T1000 (cell line): Measurements from ENCODE around the gene IL17D.

ENCODE experiments used
- DNase-seq: peaks from one replicate; lab custom pipeline; 2025; ENCODE audit warnings: mixed read lengths; lab: John Stamatoyannopoulos, UW

IL17D gene

DNA sequence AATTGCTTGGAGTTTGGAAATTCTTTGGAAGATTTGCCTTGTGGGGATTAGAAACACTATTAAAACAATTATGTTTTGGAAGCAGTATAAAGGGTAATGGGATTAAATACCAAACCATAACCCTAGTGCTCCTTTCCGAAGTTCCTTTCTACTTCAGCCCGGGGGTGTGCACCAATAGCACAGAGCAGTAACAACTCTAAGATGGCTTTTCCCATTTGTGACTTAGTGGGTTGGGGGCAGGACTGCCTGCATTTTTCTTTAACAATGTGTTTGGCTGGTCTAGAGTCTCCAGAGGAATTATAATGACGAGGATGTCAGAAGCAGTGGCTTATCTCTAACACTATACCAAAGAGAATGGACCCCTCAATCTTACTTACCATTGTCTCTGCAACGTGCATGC is 11.9 kb upstream of the IL17D start:
- no peak for DNase-seq

DNA sequence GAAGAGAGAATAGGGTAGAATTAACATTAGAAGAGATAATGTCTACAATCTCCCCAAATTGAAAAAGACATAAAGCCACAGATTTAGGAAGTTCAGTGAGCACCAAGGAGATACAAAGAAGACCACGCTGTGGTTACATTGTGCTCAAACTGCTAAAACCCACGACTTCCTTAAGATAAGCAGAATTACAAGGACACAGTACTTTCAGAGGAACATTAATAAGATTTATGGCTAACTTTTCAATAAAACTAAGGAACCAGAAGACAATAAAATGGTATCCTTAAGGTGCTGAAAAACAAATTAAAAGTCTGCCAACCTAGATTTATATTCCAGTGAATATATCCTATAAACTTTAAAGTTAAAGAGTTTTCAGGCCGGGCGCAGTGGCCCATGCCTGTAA is 7.4 kb upstream of the IL17D start:
- no peak for DNase-seq

DNA sequence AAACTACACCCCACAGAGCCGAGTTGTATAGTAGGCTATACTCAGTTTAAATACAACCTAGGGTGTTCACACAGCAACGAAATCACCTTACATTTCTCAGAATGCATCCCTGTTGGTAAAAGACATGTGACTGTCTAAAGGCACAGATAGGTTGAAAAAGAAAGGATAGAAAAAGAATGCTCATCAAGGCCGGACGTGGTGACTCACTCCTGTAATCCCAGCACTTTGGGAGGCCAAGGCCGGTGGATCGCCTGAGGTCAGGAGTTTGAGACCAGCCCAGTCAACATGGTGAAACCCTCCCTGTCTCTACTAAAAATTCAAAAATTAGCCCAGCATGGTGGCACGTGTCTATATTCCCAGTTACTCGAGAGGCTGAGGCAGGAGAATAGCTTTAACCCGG is 3.8 kb upstream of the IL17D start:
- DNase-seq, result no peak

DNA sequence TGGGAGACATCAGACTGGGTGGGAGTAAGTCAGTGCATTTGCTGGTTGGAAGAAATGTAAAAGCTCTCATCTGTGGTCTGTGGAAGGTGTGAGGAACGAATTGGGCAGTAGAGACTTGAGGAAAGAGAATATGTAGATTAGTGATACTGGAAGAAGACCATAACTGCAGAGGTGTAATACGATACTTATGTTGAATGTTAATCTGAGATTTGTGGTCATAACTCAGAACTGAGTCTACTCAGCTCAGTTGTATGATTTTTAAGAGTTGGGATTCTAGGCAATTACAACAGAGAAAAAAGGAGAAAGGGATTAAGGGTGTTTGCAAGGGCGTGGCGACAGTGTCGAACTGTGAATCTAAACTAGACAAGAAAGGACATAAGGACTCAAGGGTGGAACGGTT is 3.2 kb upstream of the IL17D start:
- no peak for DNase-seq

DNA sequence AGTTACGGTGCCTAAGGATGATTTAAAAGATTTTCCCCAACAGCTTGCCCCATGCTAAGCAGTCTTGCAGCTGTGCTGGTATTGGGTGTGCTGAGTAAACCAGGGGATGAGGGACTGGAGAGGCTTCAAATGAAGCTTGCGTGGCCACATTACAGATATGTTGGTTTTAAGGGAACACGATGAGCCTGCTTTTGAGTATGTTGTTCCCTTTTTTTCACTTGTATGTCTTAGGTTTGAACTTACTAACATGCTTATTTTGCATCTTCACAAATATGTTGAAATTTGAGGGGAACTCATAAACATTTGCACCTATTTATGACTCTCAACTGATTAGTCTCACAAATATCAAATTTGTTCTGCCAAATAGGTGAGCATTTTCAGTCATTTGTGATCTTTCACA is 2.0 kb upstream of the IL17D start:
- DNase-seq, result no peak

DNA sequence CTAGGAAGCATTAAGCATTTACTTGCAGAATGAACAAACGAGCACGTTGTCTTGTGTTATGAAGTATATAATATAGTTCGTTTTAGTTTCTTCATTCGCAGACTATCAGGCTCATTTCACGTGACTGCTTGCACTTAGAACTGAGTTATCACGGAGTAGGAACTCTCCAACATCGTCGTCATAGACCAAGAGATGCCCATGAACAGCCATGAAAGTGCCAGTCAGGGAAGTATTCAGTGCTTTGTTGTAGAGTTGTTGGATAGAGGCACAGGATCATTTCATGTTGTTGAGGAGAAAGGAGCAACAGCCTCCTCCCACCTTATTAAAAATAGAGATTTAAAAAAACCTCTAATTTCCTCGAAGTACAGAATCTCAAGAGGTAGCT is 977 bp upstream of the IL17D start:
- no peak for DNase-seq

DNA sequence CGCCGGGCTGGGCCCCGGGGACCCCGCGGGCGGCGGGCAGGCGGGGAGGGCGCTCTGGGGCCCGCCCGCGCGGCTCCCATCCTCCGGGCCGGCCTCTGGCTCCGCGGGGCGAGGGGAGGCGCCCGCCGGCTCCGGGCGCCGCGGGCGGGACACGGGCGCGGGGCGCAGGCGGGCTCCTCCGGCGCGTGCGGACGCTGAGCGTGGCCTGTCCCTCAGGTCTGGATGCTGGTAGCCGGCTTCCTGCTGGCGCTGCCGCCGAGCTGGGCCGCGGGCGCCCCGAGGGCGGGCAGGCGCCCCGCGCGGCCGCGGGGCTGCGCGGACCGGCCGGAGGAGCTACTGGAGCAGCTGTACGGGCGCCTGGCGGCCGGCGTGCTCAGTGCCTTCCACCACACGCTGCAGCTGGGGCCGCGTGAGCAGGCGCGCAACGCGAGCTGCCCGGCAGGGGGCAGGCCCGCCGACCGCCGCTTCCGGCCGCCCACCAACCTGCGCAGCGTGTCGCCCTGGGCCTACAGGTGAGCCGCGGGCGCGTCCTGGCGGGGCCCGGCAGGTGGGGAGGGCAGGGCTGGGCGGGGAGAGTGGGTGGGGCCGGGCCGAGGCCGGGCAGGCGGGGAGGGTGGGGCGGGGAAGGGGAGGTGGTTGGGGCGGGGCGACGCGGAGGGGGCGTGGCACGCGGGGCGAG is 420 bp downstream of the IL17D start:
- peak; percentile 70 for DNase-seq

DNA sequence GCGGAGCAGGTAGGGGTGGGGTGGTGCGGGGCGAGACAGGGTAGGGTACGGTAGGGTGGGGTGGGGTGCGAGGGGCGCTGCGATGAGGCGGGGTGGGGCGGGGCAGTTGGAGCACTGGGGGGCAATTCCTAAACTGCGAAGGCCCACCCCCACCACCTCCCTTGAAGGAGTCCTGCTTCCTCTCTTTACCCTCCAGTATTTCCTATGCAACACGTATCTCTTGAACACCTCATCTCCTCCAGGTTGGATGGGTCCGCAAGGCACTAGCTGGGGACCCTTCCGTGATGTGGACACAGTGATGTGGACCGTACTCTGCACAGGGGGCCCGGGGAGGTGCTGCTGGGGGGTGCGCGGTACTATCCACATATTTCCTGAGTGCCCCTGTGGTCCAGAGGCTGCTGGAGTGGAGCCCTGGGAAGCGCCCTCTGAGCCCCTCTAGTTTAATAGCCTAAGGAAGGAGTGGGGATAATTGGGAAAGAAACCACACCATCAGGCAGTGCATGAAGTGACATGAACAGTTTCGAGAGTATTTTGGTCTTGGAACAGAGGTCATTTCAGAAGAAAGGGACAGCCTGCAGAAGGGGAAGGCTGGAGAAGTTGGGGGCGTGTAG is 1.1 kb downstream of the IL17D start:
- no peak for DNase-seq

DNA sequence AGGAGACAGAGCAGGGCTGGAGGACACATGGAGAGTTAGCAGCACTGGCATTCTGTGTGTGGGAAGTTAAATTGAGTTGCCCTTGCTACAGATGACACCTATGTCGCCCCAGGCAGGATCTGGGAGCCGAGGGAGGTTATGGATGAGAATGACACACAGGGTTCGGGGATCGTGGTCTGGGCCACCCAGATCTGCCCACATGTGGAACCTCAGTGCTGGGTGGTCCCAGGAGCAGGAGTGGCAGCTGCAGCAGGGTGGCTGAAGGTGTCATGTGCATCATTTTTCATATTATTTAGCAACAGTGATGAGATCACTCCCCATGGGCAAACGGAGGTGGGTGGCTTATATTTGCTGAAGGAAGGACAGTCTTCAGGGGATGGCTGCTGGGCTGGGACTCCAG is 3.2 kb downstream of the IL17D start:
- no peak for DNase-seq

DNA sequence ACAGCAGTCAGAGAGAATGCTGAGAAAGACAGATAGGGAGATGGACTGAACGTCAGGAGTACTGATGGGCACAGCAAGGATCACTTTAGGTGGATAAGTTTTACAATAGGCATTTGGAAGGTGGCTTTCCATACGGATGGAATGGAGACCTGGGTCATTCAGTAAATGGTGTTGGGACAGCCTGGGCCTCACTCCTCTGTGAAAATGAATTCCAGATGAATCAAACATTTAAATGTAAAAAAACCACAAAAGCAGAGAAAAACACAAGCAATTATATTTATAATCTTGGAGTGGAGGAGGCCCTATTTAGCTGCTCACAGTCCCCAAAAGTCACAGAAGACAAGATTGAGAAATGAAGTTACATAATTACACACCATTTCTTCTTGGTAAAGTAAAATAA is 4.7 kb downstream of the IL17D start:
- DNase-seq, result no peak

DNA sequence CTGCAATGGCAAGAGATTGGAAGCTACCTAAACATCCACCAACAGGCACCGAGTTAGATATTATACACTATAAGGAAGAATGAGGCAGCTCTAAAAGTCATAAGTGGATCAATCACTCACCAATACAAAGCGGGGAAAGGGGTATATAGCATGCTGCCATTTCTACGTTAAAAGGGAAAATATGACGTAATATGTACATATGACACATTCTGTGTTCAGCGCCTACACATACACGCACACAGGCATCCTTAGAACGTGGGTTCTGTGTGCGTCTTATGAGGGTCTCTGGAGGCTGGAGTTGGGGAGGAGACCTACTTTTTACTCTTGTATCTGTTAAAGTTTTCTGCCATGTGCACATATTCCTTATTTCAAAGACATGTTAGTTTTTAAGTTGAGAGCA is 5.9 kb downstream of the IL17D start:
- no peak for DNase-seq

DNA sequence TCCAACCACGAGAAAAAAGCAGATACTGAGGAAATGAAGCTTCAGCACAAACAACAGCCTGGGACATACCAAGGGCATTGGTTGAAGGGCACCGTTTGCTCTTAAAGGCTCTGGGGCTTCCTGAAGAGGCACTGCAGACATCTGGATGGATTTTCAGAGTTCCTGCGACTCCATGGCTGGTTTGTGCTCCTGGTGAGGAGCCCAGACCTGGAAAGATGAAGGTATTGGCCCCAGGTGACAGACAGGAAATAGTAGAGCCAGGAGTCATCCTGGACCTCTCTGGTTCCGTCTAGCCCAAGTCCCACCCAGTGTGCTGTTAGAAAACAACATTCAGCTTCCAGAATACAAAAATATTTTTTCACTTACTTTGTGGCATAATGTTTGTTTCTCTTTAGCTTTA is 6.3 kb downstream of the IL17D start:
- DNase-seq, result no peak

DNA sequence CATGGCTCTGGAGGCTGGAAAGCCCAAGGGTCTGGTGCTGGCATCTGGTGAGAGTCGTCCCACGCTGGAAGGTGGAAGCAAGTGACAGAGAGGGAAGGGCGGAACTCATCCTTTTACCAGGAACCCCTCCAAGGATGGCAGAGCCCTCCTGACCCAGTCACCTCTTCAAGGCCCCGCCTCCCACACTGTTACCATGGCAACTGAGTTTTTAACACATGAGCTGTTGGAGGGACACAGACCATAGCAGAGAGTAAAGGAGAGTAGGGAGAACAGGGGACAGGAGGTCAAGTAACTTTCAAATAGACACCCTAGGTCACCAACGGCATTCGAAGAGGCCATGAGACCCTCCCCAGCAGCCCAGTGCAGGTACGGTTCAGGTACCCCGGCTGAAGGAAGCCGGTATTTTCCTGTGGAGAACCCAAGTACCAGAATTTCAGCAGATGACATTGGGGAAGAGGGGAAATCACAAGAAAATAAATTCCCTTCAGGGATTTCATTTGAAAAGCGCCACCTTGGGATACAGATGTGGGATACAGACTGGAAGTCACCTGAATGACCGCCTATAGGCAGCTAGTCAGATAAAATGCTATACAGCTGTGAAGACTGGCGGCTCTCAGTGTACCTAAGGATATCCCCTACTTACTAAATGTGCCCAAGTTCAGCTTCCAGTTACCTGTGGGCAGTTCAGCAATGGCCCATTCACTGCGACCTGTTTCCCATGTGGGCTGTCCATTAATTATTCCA is 8.0 kb downstream of the IL17D start:
- no peak for DNase-seq

DNA sequence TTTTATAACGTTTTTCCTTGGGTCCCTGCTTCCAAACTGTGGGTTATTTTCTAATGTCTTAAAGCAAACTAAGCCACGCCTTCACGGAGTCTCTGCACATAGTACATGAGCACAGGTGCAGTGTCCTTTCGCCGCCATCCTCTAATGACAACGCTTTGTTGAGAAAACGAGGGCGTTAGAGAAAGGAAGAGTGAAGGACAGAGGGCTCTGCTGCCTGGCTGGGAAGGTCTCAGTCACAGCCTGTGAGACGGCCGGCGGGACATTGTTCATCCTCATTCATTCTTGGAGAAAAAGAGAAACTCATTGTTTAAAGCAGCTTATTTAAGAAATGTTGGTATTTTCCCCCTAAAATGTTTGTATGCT is 9.5 kb downstream of the IL17D start:
- DNase-seq, result no peak

DNA sequence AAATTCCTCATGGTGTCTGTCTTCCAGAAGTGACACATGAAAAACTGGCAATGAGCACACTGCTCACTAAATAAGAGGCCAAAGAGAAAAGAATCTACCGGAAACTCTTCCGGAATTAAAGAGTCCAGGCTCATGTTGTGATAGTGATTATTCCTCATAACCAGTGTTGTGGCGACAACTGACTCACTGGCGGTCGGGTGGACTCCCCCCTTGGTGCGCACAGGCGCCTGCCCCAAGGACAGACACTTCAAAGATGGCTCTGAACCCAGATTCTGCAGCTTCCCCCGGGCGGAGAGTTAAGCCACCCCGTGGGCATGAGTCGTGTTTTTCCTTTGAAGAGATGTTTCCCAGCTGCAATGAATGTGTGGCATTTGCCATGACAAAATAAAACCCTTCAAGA is 10.3 kb downstream of the IL17D start:
- DNase-seq, result peak; percentile 78

DNA sequence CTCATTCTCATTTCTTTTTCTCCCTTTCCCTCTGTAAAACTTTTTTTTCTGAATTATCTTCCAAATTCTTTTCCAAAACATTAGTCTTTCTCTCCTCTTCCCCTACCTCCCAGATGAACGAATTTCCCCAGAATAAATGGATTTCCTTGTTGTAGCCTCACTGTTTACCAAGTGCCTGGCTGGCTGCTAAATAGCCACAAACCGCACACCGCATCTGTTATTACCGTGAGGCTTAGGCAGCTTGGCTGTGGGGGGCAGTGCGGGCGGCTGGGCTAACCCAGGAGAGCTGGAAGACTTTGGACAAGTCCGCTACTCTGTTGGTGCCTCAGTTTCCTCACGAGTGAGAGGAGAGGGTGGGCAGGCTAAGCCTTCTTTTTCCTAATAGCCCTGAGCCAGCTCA is 10.7 kb downstream of the IL17D start:
- no peak for DNase-seq

DNA sequence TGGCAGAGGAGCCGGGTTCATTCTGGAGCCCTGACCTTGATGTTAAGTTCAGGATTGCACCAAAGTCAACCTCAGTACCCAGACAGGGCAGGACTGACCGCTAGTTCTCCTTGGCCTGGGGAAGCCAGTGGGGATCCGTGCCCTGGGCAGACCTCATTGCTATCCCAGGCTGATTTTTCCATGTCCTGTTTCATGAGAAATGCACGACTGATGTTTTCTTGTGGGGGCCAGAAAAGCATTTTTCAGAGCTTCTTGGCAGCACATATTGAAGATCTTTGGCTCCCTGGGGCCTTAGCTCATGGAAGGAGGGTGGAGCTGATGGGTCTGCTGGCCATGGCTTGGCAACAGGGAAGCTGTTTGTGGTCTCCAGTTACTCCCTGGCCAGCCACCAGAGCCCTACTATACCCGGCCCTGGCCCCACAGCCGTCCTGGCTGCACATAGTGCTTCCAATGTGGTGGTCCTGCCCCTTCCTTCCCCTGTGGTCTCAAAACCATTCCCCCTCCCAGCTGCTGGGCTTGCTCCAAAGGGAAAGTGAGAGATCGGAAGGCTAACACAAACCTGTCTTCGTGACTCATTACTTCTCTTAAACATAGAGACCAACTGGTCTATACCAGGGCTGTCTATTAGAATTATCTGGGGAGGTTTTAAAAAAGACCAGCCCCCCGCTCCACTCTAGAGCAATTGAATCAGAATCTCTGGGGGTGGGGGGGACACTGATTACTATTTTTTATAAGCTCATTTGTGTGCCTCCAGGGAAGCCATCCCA is 11.2 kb downstream of the IL17D start:
- DNase-seq, result no peak

DNA sequence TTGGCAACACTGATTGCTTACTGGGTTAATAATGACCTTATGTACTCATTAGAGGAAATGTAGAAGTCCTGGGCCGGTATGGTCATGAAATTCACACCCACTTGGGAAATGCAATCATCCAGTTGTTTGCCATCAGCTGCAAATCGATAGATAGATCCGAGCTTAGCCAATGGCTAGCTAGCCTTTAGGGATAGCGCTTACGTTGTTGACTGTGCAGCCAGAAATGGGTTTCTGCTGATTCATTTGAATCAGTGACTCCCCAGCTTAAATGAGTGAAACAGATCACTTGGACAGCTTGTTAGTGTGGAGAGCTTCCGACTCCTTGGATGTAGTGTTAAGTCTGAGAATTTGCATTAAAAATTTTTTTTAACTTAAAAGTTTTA is 11.8 kb downstream of the IL17D start:
- DNase-seq, result no peak

DNA sequence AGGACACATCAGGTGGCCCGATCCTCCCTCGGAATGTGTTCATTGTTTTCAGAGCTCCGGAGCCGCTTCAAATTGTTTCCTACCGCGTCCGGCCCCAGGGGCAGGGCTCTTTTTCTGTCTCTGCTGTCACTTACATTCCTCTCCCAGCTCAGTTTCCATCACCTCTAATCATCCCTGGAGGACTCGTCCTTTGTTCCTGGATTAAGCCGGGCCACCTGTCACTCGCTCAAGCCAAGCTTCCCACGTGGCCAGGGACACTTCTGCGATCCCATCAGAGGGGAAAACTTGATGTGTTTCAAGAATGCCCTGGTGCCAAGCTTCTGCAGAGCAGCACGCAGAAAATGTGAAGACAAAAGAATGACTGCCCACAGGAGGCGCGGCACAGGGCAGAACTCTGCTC is 13.5 kb downstream of the IL17D start:
- no peak for DNase-seq

DNA sequence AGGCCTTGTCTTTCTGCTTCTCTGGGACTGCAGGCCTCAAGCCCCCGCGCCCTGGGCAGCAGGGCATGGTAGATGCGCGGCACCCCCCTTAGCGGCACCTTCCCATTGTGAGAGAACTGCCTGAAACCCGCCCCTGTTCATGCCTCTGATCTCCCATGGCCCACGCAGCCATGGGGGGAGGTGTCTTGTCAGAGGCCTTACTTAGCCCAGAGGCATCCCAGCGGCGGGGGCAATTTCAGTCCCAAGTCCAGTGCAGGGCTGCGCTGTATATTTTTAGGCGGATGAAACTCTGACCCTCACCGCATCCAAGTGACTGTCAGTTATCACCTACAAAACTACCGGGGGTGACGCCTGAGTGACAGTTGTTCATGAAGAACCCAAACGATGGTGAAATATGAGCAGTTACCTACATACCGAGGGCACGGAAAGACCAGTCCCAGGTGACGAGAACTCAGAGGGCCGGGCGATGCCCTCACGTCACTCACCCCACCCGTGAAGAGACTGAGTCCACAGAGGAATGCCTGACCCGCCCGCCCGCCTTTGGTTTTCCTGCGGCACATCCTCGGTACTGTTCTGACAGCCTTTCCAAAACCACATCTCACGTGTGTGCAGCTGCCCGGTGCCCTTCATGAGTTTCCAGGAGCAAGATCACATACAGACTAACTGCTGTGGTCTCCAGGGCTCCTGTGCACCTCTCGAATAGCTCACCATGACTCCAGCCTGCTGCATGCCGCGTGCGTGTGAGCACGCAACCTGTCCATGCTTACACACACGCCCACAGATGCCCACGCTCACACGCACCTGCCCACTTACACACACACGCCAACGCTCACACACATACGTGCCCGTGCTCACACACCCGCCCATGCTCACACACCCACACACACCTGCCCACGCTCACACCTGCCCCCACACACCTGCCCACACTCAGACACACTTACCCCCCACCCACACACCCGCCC is 14.4 kb downstream of the IL17D start:
- DNase-seq, result no peak

DNA sequence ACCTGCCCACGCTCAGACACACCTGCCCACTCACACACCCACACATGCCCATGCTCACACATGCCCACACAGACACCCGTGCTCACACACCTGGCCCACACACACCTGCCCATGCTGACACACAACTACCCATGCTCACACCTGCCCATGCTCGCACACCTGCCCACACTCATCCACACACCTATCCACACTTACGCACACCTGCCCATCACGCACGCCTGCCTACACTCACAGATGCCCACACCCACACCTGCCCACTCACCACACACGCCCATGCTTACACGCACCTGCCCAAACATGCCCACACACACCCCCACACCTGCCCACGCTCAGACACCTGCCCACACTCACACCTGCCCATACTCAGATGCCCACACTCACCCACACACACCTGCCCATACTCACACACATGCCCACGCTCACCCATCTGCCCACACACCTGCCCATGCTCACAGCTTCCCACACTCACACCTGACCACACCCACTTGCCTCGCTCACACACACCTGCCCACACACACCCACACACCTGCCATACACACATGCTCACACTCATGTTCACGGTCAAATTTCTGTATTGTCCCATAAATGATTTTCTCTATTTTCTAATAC is 15.6 kb downstream of the IL17D start:
- DNase-seq, result no peak
